PFSK-1 (cell line): Measurements from ENCODE around the gene KIF26A.

ENCODE experiments used
- POLR2AphosphoS5 ChIP-seq: IDR thresholded peaks from 2 replicates; pipeline ENCODE4 v1.6.1; 2012; ENCODE audit warnings: low read depth, mild to moderate bottlenecking, control low read depth, low read length, moderate library complexity
- SIN3A ChIP-seq: IDR thresholded peaks from 2 replicates; pipeline ENCODE4 v1.6.1; 2012; ENCODE audit warnings: mild to moderate bottlenecking, low read length, moderate library complexity, borderline replicate concordance; ENCODE audit not compliant: insufficient read depth
- TF ChIP-seq, protein P1 (sequence below), 2 experiments: IDR thresholded peaks; 2 replicates each; pipeline versions ENCODE4 v1.6.1 to v1.8.0; 2011 to 2012; ENCODE audit warnings: low read depth in 2 of 2, low read length in 2 of 2, control low read depth in 1 of 2, inconsistent platforms in 1 of 2, mild to moderate bottlenecking in 1 of 2, moderate library complexity in 1 of 2; ENCODE audit not compliant: insufficient read depth in 1 of 2

DNA sequence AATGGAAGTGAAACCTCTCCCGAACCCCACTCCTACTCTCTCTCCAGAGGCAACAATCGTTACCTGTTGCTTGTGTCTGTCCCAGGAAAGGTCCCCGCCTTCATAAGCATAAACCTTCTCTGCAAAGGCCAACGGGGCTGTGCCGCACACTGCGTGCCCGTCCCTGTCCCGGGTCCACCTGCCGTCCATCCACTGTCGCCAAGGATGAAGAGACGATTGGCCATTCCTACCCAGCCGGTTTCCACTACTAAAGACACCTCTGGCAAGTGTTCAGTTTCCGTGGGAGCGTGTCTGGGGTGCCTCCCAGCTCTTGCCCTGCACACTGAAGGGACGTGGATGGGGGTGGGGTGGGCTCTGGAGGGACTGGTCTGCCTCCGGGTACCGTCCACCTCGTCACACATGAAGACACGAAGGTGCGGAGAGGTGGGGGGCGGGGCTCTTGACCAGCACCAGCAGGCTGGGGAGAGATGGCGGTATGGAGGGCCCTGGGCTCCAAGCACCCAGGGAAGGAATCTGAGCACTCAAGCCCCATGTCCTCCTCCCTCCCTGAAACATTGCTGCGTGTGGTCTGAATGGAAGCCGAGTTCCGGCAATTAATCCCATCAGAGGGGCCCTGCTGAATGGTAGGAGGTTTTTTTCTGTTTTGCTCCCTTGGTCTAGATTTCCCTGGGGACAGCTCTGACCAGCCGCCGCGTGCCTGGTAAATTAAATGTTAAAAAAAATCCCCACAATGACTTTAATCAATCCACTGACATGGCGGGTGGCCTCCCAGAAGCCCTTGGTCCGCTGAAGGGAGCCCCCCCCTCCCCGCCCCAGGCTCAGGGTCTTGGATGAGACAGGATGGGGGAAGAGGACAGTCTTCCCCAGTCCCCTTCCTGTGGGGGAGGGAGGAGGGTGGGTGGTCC is 4.1 kb upstream of the KIF26A start:
- TF ChIP-seq SIN3A = no peak
- TF ChIP-seq, protein P1, sequence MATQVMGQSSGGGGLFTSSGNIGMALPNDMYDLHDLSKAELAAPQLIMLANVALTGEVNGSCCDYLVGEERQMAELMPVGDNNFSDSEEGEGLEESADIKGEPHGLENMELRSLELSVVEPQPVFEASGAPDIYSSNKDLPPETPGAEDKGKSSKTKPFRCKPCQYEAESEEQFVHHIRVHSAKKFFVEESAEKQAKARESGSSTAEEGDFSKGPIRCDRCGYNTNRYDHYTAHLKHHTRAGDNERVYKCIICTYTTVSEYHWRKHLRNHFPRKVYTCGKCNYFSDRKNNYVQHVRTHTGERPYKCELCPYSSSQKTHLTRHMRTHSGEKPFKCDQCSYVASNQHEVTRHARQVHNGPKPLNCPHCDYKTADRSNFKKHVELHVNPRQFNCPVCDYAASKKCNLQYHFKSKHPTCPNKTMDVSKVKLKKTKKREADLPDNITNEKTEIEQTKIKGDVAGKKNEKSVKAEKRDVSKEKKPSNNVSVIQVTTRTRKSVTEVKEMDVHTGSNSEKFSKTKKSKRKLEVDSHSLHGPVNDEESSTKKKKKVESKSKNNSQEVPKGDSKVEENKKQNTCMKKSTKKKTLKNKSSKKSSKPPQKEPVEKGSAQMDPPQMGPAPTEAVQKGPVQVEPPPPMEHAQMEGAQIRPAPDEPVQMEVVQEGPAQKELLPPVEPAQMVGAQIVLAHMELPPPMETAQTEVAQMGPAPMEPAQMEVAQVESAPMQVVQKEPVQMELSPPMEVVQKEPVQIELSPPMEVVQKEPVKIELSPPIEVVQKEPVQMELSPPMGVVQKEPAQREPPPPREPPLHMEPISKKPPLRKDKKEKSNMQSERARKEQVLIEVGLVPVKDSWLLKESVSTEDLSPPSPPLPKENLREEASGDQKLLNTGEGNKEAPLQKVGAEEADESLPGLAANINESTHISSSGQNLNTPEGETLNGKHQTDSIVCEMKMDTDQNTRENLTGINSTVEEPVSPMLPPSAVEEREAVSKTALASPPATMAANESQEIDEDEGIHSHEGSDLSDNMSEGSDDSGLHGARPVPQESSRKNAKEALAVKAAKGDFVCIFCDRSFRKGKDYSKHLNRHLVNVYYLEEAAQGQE (IDR thresholded peaks at IDR 0.05; ENCODE audit: insufficient read depth in 1 of 2, low read depth in 2 of 2, low read length in 2 of 2) = no peak
- no peak for TF ChIP-seq POLR2AphosphoS5
